ENCODE measurements around the gene CMYA5.

DNA sequence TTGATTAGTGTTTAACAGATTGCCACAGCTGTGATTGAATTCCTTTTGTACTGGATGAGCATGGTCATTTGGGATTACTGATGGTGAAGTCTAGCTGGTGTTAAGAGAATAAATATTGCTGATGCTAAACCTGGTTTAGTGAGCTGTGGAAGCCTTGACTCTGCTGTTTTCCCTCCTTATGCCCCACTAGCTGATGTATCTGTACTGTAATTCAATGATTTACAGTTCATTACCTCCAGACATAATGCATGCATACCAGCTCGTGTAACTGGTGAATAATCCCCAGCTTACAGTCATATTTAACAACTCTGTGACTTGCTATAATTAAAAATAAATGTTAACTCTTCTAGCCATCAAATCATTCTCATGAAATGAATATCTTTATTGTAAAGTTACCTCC, 1.7 kb upstream of the CMYA5 start:
- TF ChIP-seq BACH2 (CRISPR knock-in tag; IDR thresholded peaks at IDR 0.05; ENCODE audit: borderline replicate concordance) (no peak), ESRRG (CRISPR knock-in tag; IDR thresholded peaks at IDR 0.05) (no peak), ZFP30 (CRISPR knock-in tag; IDR thresholded peaks at IDR 0.05) (no peak), ZNF8 (CRISPR knock-in tag; IDR thresholded peaks at IDR 0.05) (no peak), RARB (CRISPR knock-in tag; IDR thresholded peaks at IDR 0.05) (no peak), TCF4 (CRISPR knock-in tag; IDR thresholded peaks at IDR 0.05; ENCODE audit: borderline replicate concordance) (no peak), ZNF70 (CRISPR knock-in tag; IDR thresholded peaks at IDR 0.05) (no peak), ISL1 (CRISPR knock-in tag; IDR thresholded peaks at IDR 0.05) (no peak), ARNTL (CRISPR knock-in tag; IDR thresholded peaks at IDR 0.05; ENCODE audit: borderline replicate concordance, low read depth) (no peak)
- TF ChIP-seq, protein P1, sequence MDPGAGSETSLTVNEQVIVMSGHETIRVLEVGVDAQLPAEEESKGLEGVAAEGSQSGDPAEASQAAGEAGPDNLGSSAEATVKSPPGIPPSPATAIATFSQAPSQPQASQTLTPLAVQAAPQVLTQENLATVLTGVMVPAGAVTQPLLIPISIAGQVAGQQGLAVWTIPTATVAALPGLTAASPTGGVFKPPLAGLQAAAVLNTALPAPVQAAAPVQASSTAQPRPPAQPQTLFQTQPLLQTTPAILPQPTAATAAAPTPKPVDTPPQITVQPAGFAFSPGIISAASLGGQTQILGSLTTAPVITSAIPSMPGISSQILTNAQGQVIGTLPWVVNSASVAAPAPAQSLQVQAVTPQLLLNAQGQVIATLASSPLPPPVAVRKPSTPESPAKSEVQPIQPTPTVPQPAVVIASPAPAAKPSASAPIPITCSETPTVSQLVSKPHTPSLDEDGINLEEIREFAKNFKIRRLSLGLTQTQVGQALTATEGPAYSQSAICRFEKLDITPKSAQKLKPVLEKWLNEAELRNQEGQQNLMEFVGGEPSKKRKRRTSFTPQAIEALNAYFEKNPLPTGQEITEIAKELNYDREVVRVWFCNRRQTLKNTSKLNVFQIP (CRISPR knock-in tag; IDR thresholded peaks at IDR 0.05; ENCODE audit: borderline replicate concordance, low read depth): no peak
- TF ChIP-seq, protein P2, sequence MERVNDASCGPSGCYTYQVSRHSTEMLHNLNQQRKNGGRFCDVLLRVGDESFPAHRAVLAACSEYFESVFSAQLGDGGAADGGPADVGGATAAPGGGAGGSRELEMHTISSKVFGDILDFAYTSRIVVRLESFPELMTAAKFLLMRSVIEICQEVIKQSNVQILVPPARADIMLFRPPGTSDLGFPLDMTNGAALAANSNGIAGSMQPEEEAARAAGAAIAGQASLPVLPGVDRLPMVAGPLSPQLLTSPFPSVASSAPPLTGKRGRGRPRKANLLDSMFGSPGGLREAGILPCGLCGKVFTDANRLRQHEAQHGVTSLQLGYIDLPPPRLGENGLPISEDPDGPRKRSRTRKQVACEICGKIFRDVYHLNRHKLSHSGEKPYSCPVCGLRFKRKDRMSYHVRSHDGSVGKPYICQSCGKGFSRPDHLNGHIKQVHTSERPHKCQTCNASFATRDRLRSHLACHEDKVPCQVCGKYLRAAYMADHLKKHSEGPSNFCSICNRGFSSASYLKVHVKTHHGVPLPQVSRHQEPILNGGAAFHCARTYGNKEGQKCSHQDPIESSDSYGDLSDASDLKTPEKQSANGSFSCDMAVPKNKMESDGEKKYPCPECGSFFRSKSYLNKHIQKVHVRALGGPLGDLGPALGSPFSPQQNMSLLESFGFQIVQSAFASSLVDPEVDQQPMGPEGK (CRISPR knock-in tag; IDR thresholded peaks at IDR 0.05; ENCODE audit: borderline replicate concordance): no peak
- TF ChIP-seq, protein P3, sequence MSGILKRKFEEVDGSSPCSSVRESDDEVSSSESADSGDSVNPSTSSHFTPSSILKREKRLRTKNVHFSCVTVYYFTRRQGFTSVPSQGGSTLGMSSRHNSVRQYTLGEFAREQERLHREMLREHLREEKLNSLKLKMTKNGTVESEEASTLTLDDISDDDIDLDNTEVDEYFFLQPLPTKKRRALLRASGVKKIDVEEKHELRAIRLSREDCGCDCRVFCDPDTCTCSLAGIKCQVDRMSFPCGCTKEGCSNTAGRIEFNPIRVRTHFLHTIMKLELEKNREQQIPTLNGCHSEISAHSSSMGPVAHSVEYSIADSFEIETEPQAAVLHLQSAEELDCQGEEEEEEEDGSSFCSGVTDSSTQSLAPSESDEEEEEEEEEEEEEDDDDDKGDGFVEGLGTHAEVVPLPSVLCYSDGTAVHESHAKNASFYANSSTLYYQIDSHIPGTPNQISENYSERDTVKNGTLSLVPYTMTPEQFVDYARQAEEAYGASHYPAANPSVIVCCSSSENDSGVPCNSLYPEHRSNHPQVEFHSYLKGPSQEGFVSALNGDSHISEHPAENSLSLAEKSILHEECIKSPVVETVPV (CRISPR knock-in tag; IDR thresholded peaks at IDR 0.05): no peak
- TF ChIP-seq, protein P4, sequence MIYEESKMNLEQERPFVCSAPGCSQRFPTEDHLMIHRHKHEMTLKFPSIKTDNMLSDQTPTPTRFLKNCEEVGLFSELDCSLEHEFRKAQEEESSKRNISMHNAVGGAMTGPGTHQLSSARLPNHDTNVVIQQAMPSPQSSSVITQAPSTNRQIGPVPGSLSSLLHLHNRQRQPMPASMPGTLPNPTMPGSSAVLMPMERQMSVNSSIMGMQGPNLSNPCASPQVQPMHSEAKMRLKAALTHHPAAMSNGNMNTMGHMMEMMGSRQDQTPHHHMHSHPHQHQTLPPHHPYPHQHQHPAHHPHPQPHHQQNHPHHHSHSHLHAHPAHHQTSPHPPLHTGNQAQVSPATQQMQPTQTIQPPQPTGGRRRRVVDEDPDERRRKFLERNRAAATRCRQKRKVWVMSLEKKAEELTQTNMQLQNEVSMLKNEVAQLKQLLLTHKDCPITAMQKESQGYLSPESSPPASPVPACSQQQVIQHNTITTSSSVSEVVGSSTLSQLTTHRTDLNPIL (CRISPR knock-in tag; IDR thresholded peaks at IDR 0.05; ENCODE audit: low read depth): no peak
